ENCODE measurements around the gene TMEM50B. TPM values are rescaled to one million over a fixed set of nuclear protein-coding genes. Genes with fewer than 3 reads are reported as not detected.

The TMEM50B gene
- total RNA-seq, 4 donors from 2014 or later = 36.4 to 48.7 (median 38.2) TPM

DNA sequence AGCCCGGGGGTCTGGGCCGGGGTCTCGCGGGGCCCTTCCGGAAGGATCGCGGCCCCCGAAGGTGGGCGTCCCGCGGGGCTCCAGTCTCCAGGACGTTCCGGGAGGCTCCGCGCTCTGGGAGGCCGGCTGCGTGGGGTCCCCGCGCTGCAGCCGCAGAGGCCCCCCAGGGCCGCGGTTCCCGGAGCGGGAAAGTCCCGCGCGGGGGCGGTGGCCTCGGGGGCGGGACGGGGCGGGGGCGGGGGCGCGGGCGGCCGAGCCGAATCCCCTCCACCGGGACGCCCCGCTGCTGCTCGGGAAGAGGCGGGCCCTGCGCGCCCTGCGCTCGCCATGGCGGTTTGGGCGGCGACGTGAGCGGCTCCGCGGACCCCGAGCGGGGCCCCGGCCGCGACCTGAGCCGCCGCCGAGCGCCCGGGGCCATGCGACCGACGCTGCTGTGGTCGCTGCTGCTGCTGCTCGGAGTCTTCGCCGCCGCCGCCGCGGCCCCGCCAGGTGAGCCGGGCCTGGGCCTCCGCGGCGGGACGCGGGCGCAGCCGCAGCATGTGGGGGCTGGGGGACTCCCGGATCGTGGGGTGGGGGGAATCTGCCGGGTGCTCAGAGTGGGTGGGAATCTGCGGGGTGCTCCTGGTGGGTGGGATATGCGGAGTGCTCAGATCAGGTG, 76.5 kb downstream of the TMEM50B start, which contains the start of gene IFNGR2:
IFNGR2 (plus strand) TSS at position 286 of the 658 bp plus-strand sequence; CDS start at position 417, 131 bp downstream.
- DNase-seq (ENCODE audit: low spot score in 2 of 2) = no peak
- 1 to 7% methylated on average over 9 to 67 of the region's 89 CpGs for WGBS, 2 donors
- intact Hi-C loops (cut with DNase I; ENCODE audit: low total_unique reads) = no loop called here
- peak within 1 kb of the TSS; percentile 87 for H3K4me3 ChIP-seq (ENCODE audit: low read depth, poor library complexity, severe bottlenecking)
- TF ChIP-seq CTCF (IDR thresholded peaks at IDR 0.05) = no peak
- no peak for TF ChIP-seq POLR2A (IDR thresholded peaks at IDR 0.05)

- WGBS, 2 donors = 18 to 26% methylated on average over 45 of the region's 45 CpGs
- H3K4me3 ChIP-seq (ENCODE audit: low read depth, poor library complexity, severe bottlenecking) = peak overlapping the region; percentile 87
- intact Hi-C loops (cut with DNase I; ENCODE audit: low total_unique reads) = no loop called here
- TF ChIP-seq POLR2A (IDR thresholded peaks at IDR 0.05) (no peak), CTCF (IDR thresholded peaks at IDR 0.05) (no peak)
- peak; percentile 83 to 94 for DNase-seq (ENCODE audit: low spot score in 2 of 2)
Measured at GRCh38 chr21:33402001-33402979, 77.5 kb downstream of the TMEM50B start.

DNA sequence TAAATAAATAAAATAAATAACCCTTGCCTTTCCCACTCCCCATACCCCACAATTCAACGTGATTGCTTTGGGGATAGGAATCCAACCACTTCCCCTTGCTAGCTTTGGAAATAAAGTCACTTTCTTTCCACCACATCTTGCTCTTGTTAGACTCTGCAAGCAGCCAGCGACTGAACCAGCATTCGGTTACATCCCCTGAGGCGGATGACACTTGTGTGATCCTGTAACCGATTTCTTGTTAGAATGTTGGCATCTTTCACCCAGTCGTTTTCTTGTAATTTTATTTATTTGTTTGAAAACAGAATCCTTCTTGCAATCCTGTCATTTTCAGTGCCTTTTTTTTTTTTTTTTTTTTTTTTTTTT, 78.2 kb downstream of the TMEM50B start:
- intact Hi-C loops (cut with DNase I; ENCODE audit: low total_unique reads) = no loop called here
- no peak overlapping the region for H3K4me3 ChIP-seq (ENCODE audit: low read depth, poor library complexity, severe bottlenecking)
- DNase-seq (ENCODE audit: low spot score in 2 of 2) = peak in 1 of 2 donors; percentile 47
- no peak for TF ChIP-seq POLR2A (IDR thresholded peaks at IDR 0.05)
- no peak for TF ChIP-seq CTCF (IDR thresholded peaks at IDR 0.05)
- WGBS, 2 donors = 25 to 33% methylated on average over 6 of the region's 6 CpGs

Other genes with a start within 250 kb of the TMEM50B start
- 10 to 100 TPM; 27.6 to 33.3 (median 30.2) TPM for gene IL10RB, start 213.6 kb downstream of the TMEM50B start, total RNA-seq
- gene IFNAR1, start 155.0 kb downstream of the TMEM50B start, total RNA-seq = 10 to 100 TPM; 17.0 to 19.4 (median 19.0) TPM
- 10 to 100 TPM; 46.7 to 74.1 (median 60.9) TPM for gene IFNGR2, start 76.6 kb downstream of the TMEM50B start, total RNA-seq
- 1 to 10 TPM in 1 of 4 donors, under 1 TPM in 3; 0.08 to 2.3 (median 0.40) TPM for gene DNAJC28, start 11.7 kb upstream of the TMEM50B start, total RNA-seq
- 10 to 100 TPM; 44.8 to 62.4 (median 57.3) TPM for gene GART, start 62.1 kb upstream of the TMEM50B start, total RNA-seq
- 100 to 1,000 TPM; 199 to 314 (median 256) TPM for gene SON, start 63.1 kb upstream of the TMEM50B start, total RNA-seq
- gene DONSON, start 108.7 kb upstream of the TMEM50B start, total RNA-seq = 10 to 100 TPM in 1 of 4 donors, 1 to 10 TPM in 3; 6.2 to 14.4 (median 7.0) TPM
- 10 to 100 TPM; 12.8 to 34.2 (median 15.0) TPM for gene CRYZL1, start 161.8 kb upstream of the TMEM50B start, total RNA-seq
- gene ITSN1, start 162.5 kb upstream of the TMEM50B start, total RNA-seq = 10 to 100 TPM; 17.4 to 39.5 (median 31.7) TPM